ENCODE data around the gene NPAS3. TPM values are rescaled to one million over a fixed set of nuclear protein-coding genes. Genes with fewer than 3 reads are reported as not detected.

NPAS3 gene
- total RNA-seq, 1 donor from 2014 or later = 0.95 TPM

GRCh38 chr14:33653308-33653695 lies 714.6 kb downstream of the NPAS3 start:
- H3K27ac ChIP-seq = no peak overlapping the region
- H3K4me1 ChIP-seq = no peaks in the 10 kb centered on the region
- TF ChIP-seq CTCF (IDR thresholded peaks at IDR 0.05) = no peak
- DNase-seq (no peak), ATAC-seq (no peak)
- no peaks in the 10 kb centered on the region for H3K36me3 ChIP-seq
- intact Hi-C loops (cut with DNase I) = no loop called here
- no peaks in the 10 kb centered on the region for H3K27me3 ChIP-seq (ENCODE audit: low read depth)
- no peak overlapping the region for H3K4me3 ChIP-seq
- no peaks in the 10 kb centered on the region for H3K9me3 ChIP-seq

- DNase-seq = no peak
- no peak for ATAC-seq
- intact Hi-C loops (cut with DNase I) = no loop called here
- no peak overlapping the region for H3K27ac ChIP-seq
- no peaks in the 10 kb centered on the region for H3K27me3 ChIP-seq (ENCODE audit: low read depth)
- no peak for TF ChIP-seq CTCF (IDR thresholded peaks at IDR 0.05)
- H3K36me3 ChIP-seq = no peaks in the 10 kb centered on the region
- H3K4me3 ChIP-seq = no peak overlapping the region
- no peaks in the 10 kb centered on the region for H3K9me3 ChIP-seq
- H3K4me1 ChIP-seq = no peaks in the 10 kb centered on the region
Measured at GRCh38 chr14:33655421-33655820, 716.7 kb downstream of the NPAS3 start.

- DNase-seq (no peak), ATAC-seq (no peak)
- Histone ChIP-seq H3K4me3 (no peak overlapping the region), H3K9me3 (no peaks in the 10 kb centered on the region), H3K27me3 (ENCODE audit: low read depth) (no peaks in the 10 kb centered on the region), H3K36me3 (no peaks in the 10 kb centered on the region), H3K27ac (no peak overlapping the region), H3K4me1 (no peaks in the 10 kb centered on the region)
- TF ChIP-seq CTCF (IDR thresholded peaks at IDR 0.05) = no peak
- intact Hi-C loops (cut with DNase I) = no loop called here
Measured at GRCh38 chr14:33657476-33657875, 718.8 kb downstream of the NPAS3 start.

- no peaks in the 10 kb centered on the region for H3K27me3 ChIP-seq (ENCODE audit: low read depth)
- ATAC-seq (no peak), DNase-seq (no peak)
- H3K4me3 ChIP-seq = no peak overlapping the region
- intact Hi-C loops (cut with DNase I) = no loop called here
- no peak overlapping the region for H3K27ac ChIP-seq
- peaks cover 6% of the 10 kb centered on the region for H3K9me3 ChIP-seq
- no peak for TF ChIP-seq CTCF (IDR thresholded peaks at IDR 0.05)
- H3K4me1 ChIP-seq = no peaks in the 10 kb centered on the region
- no peaks in the 10 kb centered on the region for H3K36me3 ChIP-seq
Measured at GRCh38 chr14:33660248-33660647, 721.6 kb downstream of the NPAS3 start.

GRCh38 chr14:33661101-33661500 lies 722.4 kb downstream of the NPAS3 start:
- DNase-seq (no peak), ATAC-seq (no peak)
- intact Hi-C loops (cut with DNase I) = no loop called here
- Histone ChIP-seq H3K36me3 (no peaks in the 10 kb centered on the region), H3K27ac (no peak overlapping the region), H3K9me3 (peaks cover 6% of the 10 kb centered on the region), H3K4me1 (no peaks in the 10 kb centered on the region), H3K27me3 (ENCODE audit: low read depth) (no peaks in the 10 kb centered on the region), H3K4me3 (no peak overlapping the region)
- TF ChIP-seq CTCF (IDR thresholded peaks at IDR 0.05) = no peak

GRCh38 chr14:33668066-33668465 lies 729.4 kb downstream of the NPAS3 start:
- Histone ChIP-seq H3K4me1 (no peaks in the 10 kb centered on the region), H3K4me3 (no peak overlapping the region), H3K27ac (no peak overlapping the region), H3K9me3 (peaks cover 6% of the 10 kb centered on the region), H3K36me3 (no peaks in the 10 kb centered on the region), H3K27me3 (ENCODE audit: low read depth) (no peaks in the 10 kb centered on the region)
- intact Hi-C loops (cut with DNase I) = no loop called here
- no peak for DNase-seq
- no peak for ATAC-seq
- TF ChIP-seq CTCF (IDR thresholded peaks at IDR 0.05) = no peak
